Measurements from ENCODE around the gene STX19.
"Not testable (repeated sequence)": the region's sequence is repeated elsewhere in the genome, so short reads cannot be mapped to it uniquely, and the experiment has no call there.

STX19 gene

GRCh38 chr3:93965106-93965505 lies 63.3 kb downstream of the STX19 start:
- not testable (repeated sequence) for H3K4me1 Mint-ChIP-seq, H3K4me3 Mint-ChIP-seq, ATAC-seq, H3K9me3 Mint-ChIP-seq, DNase-seq, H3K27me3 Mint-ChIP-seq, H3K27ac Mint-ChIP-seq
